T-helper 1 cell treated with Interleukin-12 subunit alpha and Interleukin-12 subunit beta and Interleukin-4 antibody, amounts not matched to agents 30 μg/mL and 1 μg/mL, for 36 hours (primary cell): ENCODE measurements around the gene TSSK6.

Source experiments
- H3K27ac Mint-ChIP-seq: one replicate; pipeline ENCODE4 v1.8.0; 2021; ENCODE audit warnings: mild to moderate bottlenecking, mixed read lengths
- H3K27me3 Mint-ChIP-seq: one replicate; pipeline ENCODE4 v1.8.0; 2021; ENCODE audit warnings: low read depth, mixed read lengths
- H3K36me3 Mint-ChIP-seq: one replicate; pipeline ENCODE4 v1.8.0; 2021; ENCODE audit warnings: low read depth, mixed read lengths
- H3K4me1 Mint-ChIP-seq: one replicate; pipeline ENCODE4 v1.8.0; 2021; ENCODE audit warnings: low read depth, mixed read lengths
- H3K4me3 Mint-ChIP-seq: one replicate; pipeline ENCODE4 v1.8.0; 2021; ENCODE audit warnings: mild to moderate bottlenecking, moderate library complexity, mixed read lengths
- H3K9me3 Mint-ChIP-seq: one replicate; pipeline ENCODE4 v1.8.0; 2021; ENCODE audit warnings: mixed read lengths

The TSSK6 gene

GRCh38 chr19:19493841-19494546 is 21.4 kb downstream of the TSSK6 start:
- Mint-ChIP-seq H3K4me1 (peaks cover 13% of the 10 kb centered on the region), H3K9me3 (no peaks in the 10 kb centered on the region), H3K4me3 (no peak overlapping the region), H3K27me3 (no peaks in the 10 kb centered on the region), H3K27ac (no peak overlapping the region), H3K36me3 (peaks cover 15% of the 10 kb centered on the region)

DNA sequence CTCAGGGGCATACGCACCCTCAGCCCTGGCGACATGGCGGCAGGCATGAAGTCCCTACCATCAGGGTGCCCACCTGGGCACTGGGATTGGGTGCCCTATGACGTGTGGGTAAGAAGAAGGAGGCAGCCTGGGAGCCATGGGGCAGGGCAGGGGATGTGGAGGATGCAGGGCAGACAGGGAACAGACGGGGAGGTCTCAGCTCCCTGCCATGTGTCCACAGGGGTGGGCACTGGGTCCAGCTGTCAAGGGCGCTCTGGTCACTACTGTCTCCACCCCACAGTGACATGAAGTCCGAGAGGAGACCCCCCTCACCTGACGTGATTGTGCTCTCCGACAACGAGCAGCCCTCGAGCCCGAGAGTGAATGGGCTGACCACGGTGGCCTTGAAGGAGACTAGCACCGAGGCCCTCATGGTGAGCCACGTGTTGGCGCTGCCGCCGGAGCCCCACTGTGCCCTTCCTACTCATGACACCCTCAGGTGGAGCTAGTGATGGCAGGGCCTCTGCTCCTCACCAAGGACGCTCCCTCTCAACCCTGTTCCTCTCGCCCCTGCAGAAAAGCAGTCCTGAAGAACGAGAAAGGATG is 23.2 kb downstream of the TSSK6 start:
- Mint-ChIP-seq H3K27me3 (no peaks in the 10 kb centered on the region), H3K36me3 (peaks cover 14% of the 10 kb centered on the region), H3K9me3 (no peaks in the 10 kb centered on the region), H3K27ac (no peak overlapping the region), H3K4me3 (no peak overlapping the region), H3K4me1 (peaks cover 26% of the 10 kb centered on the region)

- H3K9me3 Mint-ChIP-seq = no peaks in the 10 kb centered on the region
- H3K36me3 Mint-ChIP-seq = peaks cover 10% of the 10 kb centered on the region
- H3K27ac Mint-ChIP-seq = no peak overlapping the region
- H3K4me1 Mint-ChIP-seq = peaks cover 26% of the 10 kb centered on the region
- H3K4me3 Mint-ChIP-seq = no peak overlapping the region
- H3K27me3 Mint-ChIP-seq = no peaks in the 10 kb centered on the region
These were observed 23.9 kb downstream of the TSSK6 start for GRCh38 chr19:19491321-19492025.

DNA sequence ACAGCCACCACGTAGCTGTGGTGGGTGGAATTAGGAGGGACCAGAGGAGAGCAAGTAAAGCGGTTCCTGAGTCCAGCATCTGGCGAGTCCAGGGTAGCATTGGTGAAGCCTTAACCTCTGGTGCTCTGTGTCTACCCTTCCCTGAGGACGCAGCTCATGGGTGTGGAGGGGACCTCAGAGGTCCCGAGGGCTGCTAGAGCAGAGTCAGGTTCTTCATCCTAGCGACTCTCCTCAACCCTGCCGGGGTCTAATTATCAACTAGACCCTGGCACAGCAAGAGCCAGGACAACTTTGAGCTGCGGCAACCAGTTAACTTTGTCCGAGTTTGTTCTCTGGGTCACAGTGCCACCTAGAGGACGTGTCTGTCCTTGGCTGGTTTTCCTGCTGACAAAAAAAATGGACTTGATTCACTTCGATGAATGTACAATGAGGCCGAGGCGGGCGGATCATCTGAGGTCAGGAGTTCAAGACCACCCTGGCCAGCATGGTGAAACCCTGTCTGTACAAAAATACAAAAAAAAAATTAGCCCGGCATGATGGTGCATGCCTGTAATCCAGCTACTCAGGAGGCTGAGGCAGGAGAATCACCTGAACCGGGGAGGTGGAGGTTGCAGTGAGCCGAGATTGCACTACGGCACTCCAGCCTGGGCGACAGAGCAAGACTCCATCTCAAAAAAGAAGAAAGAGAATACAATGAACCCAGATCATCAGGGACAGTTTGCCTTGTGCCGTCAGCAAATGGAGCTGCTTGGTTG is 25.0 kb downstream of the TSSK6 start:
- no peaks in the 10 kb centered on the region for H3K27me3 Mint-ChIP-seq
- H3K4me3 Mint-ChIP-seq = no peak overlapping the region
- H3K27ac Mint-ChIP-seq = peak overlapping the region; percentile 100
- H3K36me3 Mint-ChIP-seq = peaks cover 9% of the 10 kb centered on the region
- peaks cover 26% of the 10 kb centered on the region for H3K4me1 Mint-ChIP-seq
- no peaks in the 10 kb centered on the region for H3K9me3 Mint-ChIP-seq

- Mint-ChIP-seq H3K9me3 (no peaks in the 10 kb centered on the region), H3K4me3 (peak overlapping the region; percentile 75), H3K27ac (peak overlapping the region; percentile 100), H3K27me3 (no peaks in the 10 kb centered on the region), H3K4me1 (peaks cover 26% of the 10 kb centered on the region), H3K36me3 (peaks cover 6% of the 10 kb centered on the region)
These were observed 25.5 kb downstream of the TSSK6 start for GRCh38 chr19:19489804-19490204.

GRCh38 chr19:19488875-19489690 is 26.3 kb downstream of the TSSK6 start:
- H3K4me3 Mint-ChIP-seq = peak overlapping the region; percentile 75
- H3K36me3 Mint-ChIP-seq = peaks cover 2% of the 10 kb centered on the region
- no peaks in the 10 kb centered on the region for H3K9me3 Mint-ChIP-seq
- peaks cover 26% of the 10 kb centered on the region for H3K4me1 Mint-ChIP-seq
- H3K27me3 Mint-ChIP-seq = no peaks in the 10 kb centered on the region
- peak overlapping the region; percentile 100 for H3K27ac Mint-ChIP-seq

GRCh38 chr19:19487950-19488874 is 27.1 kb downstream of the TSSK6 start:
- Mint-ChIP-seq H3K27ac (peak overlapping the region; percentile 100), H3K4me1 (peaks cover 26% of the 10 kb centered on the region), H3K36me3 (peaks cover 3% of the 10 kb centered on the region), H3K4me3 (peak overlapping the region; percentile 75), H3K27me3 (no peaks in the 10 kb centered on the region), H3K9me3 (no peaks in the 10 kb centered on the region)

DNA sequence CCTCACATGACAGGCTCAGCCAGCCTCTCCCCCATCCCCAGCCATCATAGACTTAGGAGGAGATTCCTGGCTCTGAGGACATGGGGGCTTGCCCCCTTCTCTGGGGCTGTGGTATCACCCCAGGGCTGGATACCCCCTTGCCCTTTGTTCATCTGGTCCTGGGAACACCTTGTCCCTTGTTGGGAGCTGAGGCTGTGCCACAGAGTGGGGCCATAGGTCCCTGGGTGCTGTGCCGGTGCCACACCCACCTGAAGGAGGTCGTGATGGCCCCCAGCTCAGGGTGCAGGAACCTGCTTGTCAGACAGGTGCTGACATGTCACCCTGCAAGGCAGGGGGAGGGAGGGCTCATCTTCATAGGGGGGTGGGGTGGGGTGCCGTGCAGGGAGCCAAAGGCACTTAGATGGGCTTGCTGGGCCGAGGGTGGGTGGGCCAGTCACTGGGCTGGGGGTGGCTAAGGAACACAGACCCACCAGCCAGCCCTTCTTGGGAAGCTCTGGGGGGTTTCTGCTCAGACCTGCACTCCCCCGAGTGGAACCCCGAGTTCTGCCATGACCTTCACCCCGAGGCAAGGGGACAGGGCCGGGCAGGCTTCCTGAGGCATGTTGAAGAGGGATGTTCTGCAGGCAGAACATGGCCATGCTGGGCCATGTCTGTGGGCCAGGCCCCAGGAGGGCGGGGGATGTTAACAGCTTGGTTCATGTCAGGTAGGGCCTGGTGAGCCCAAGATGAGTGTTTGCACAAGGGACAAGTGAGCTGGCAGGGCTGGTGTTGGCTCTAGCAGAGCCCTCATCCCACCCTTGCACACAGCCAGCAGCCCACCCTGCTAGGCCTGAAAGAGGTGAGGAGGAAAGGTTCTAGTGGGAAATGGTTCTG is 28.0 kb downstream of the TSSK6 start:
- Mint-ChIP-seq H3K27ac (peak overlapping the region; percentile 100), H3K4me3 (no peak overlapping the region), H3K36me3 (peaks cover 4% of the 10 kb centered on the region), H3K4me1 (peaks cover 26% of the 10 kb centered on the region), H3K27me3 (no peaks in the 10 kb centered on the region), H3K9me3 (no peaks in the 10 kb centered on the region)

DNA sequence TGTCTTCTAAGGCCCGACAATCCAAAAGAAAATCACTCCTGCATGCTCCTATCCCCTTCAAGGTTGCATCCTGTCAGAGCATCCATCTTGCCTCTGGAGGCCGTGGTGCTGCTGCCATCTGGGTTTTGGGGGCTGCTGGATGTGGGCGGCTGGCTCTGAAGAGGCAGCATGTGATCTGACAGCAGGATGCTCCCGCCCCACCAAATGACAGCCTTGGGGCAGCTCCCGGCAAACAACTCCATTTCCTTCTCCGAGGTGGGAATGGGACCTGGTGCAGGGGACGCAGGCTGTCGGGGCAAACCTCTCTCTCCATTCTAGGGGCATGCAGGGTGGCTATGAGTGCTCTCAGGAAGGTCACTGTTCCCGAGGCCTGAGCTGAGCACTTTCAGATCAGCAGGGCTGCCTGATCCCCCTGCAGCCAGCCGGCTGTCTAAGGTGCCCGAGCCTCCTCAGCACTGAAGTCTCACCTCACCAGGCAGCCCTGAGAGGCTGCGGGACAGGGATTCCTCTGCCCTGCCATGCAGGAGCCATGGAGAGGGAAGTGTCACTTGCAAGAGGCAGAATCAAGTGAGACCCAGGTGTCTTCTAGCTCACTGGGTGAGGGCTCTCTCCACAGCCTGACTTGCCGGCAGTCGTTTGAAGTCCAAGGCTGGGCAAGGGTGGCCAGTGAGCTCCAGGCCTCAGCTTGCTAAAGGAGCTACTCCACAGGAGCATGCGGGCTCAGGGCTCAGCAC is 28.8 kb downstream of the TSSK6 start:
- peaks cover 4% of the 10 kb centered on the region for H3K36me3 Mint-ChIP-seq
- H3K4me1 Mint-ChIP-seq = peaks cover 27% of the 10 kb centered on the region
- no peaks in the 10 kb centered on the region for H3K27me3 Mint-ChIP-seq
- no peak overlapping the region for H3K4me3 Mint-ChIP-seq
- no peaks in the 10 kb centered on the region for H3K9me3 Mint-ChIP-seq
- peak overlapping the region; percentile 15 for H3K27ac Mint-ChIP-seq

GRCh38 chr19:19485998-19486290 is 29.4 kb downstream of the TSSK6 start:
- Mint-ChIP-seq H3K36me3 (peaks cover 4% of the 10 kb centered on the region), H3K27me3 (no peaks in the 10 kb centered on the region), H3K4me1 (peaks cover 31% of the 10 kb centered on the region), H3K9me3 (no peaks in the 10 kb centered on the region), H3K27ac (no peak overlapping the region), H3K4me3 (no peak overlapping the region)

DNA sequence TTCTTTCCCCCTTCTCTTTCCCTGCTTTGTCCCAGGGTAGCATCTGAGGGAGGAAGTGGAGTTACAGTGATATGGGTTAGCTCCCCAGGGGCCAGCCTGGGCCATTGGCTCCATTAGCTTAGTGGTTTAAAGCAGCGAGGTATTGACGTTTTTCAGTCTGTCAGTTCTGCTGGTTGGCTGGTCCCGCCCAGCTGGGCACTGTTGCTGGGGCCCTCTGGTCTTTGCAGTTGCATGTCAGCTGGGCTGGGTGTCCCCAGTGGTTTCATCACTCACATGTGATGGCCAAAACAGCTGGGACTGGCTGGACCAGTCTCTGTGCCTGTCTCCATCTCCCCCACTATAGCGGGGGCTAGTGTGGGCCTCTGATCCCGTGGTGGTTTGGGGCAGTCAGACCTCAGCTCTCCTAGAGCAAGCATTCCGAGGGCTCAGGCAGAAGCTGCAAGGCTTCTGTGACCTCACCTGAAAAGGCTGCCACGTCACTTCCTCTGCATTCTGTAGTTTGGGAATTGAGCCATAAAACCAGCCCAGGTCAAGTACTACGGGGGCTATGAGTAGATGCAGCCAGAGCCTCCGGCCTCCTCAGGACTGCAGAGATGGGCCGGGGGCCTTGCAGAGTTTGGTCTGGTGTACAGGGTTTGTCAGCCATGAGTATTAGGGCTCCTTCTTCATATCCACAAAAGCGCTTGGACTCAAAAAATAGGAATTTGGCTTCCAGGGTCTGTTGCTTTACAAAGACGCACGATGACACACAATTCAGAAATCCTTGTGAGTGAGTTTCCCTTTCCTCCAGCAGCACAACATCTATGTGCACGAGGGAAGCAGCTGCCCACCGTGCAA is 30.0 kb downstream of the TSSK6 start:
- no peaks in the 10 kb centered on the region for H3K9me3 Mint-ChIP-seq
- H3K4me3 Mint-ChIP-seq = no peak overlapping the region
- H3K4me1 Mint-ChIP-seq = peaks cover 32% of the 10 kb centered on the region
- no peaks in the 10 kb centered on the region for H3K27me3 Mint-ChIP-seq
- peak overlapping the region; percentile 31 for H3K27ac Mint-ChIP-seq
- H3K36me3 Mint-ChIP-seq = peaks cover 4% of the 10 kb centered on the region
